IPS-NIHi7 (cell line): Measurements from ENCODE around the gene CT47A1.
"Not testable (repeated sequence)": the region's sequence is repeated elsewhere in the genome, so short reads cannot be mapped to it uniquely, and the experiment has no call there.

ENCODE experiments used
- DNase-seq: peaks from one replicate; pipeline ENCODE4 v3.0.0; 2012; ENCODE audit warnings: mixed read lengths; ENCODE audit errors: extremely low spot score

CT47A1 gene

DNA sequence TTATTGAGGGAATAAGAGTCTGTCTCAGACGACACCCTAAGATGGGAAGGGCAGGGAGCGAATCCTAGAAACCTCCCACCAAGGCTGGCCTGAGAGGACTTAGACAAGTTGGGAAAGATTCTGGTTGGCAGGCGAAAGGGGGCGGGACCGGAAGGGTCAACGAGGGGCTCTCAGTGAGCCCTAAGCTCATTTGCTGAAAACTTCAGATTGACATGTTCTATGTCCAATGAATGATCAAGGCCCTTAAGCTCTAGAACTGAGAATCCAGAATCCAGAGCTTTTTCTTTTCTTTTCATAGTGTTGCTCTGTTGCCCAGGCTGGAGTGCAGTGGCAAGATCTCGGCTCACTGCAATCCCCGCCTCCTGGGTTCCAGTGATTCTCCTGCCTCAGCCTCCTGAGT, at the start of gene CT47A1:
CT47A1 (minus strand) TSS at position 101 of the 400 bp plus-strand sequence. CDS start 231 bp downstream, outside the sequence.
- DNase-seq: not testable (repeated sequence)

- DNase-seq: no peak
Observed at GRCh38 chrX:121032531-121032930, 47.0 kb upstream of the CT47A1 start.

- DNase-seq: no peak
Observed at GRCh38 chrX:121030083-121030482, 44.5 kb upstream of the CT47A1 start.

GRCh38 chrX:121028419-121028818, 42.9 kb upstream of the CT47A1 start:
- DNase-seq: no peak

GRCh38 chrX:121014826-121015225, 29.3 kb upstream of the CT47A1 start:
- DNase-seq: no peak

DNA sequence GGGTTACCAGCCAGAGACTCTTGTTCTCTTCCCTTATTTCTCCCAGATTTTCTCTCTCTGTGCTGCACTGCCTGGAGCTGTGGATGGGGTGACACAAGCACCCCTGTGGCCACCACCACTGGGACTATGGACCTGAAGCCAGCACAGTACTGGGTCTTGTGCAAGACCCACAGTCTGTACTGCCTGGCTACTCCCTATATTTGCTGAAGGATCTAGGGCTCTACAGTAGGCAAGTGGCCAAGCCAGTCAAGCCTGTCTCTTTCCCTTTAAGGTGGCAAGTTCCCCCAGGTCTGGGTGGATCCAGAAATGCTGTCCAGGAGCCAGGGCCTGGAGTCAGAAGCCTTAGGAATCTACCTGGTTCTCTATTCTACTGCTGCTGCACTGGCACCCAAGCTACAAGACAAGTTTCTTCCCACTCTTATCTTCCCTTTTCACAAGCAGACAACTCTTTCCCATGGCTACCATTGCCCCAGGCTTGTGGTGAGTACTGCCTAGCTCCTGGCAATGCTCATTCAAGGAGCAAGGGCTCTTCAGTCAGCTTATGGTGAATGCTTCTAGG, 28.4 kb upstream of the CT47A1 start:
- no peak for DNase-seq

DNA sequence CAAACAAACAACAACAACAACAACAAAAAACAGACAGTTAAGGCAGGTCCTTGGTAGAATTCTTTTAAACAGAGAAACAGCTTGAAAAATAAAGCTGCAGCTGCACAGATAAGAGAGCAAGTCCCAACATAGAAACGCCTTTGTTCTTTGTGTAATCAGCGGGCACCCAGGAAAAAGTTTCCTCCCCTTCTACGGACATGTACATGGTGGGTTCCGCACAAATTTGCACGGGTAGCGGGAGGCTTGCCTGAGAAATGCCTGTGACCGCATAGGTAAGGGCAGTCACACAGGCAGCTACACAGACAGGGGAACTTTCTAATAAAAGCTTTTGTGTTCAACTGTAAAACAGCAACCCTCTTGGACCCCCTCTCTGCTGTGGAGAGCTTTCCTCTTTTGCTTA, 25.7 kb upstream of the CT47A1 start:
- DNase-seq: no peak

DNA sequence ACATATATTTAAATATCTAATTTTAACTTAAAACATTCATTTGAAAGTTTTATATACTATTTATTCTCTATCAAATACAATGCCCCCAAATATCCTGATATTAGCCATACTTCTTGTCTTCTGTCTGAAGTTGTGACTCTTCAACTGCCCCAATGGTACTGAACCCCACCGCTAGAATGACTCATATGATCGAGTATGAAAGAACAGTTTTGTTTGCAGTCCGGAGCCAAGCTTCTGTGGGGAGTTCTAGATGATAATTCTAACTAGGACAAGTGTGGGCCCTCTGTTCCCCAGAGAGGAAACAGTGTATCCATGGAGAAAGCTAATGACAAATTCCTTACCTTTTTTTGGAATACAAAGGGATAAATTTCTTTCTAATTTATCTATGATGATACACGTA, 24.7 kb upstream of the CT47A1 start:
- DNase-seq: no peak

DNA sequence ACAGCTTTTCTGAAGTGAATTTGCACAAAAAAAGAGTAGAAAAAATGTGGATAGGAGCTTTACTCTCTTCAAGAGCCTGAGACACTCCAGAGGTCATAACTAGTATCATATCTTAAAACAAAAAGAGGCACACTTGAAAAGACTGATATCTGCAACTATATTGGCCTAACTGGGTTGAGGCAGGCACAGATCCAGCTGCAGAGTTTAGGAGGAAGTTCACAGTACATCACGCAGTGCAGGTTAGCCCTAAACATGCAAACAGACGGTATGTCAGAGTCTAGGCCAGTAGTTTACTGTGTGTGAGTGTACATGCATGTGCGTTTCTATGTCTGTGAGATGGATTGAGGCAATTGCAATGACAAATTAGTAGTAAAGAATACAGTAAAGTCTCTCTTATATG, 24.2 kb upstream of the CT47A1 start:
- no peak for DNase-seq

DNA sequence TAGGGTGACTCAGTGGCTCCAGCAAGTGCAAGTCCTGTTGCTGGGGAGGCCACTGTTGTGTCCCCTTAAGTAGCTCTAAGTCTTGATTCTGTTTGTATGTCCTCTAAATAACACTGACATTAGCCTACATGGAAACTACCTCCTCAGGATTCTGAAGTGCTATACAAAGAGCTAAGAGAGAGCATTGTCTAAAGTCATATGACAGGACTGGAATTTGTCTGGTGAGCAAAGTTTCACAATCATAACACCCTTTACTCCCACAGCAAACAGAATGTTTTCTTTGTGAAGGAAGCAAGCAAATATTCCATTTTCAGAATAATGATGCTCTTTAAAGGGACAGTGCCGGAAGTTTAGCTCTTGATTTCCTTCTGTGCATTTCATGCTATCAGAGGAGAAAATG, 23.4 kb upstream of the CT47A1 start:
- no peak for DNase-seq

GRCh38 chrX:121000589-121000988, 15.0 kb upstream of the CT47A1 start:
- DNase-seq: no peak

DNA sequence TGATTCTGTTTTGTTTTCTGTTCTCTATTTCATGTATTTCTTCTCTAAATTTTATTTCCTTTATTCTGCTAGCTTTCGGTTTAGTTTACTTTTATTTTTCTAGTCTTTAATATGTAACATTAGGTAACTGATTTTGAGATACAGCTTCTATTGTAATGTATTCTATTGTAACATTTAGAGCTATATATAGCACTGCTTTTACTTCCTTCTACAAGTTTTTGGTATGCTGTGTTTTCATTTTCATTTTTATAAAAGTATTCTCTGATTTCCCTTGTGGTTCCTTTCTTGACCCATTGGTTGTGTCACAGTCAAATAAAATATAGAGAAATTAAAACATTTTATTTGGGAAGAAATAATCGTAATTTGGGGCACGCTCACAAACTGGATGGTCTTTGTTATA, 13.9 kb upstream of the CT47A1 start:
- DNase-seq: no peak

- DNase-seq: not testable (repeated sequence)
Observed at GRCh38 chrX:120956500-120956899, 29.1 kb downstream of the CT47A1 start, which contains the start of gene CT47A7. Gene CT47A7, minus strand, starts transcription at chrX:120956600. Its CDS starts 255 bp downstream, at chrX:120956345.
